HG03175 (cell line): ENCODE results near the gene USP17L15.
"Not testable (repeated sequence)": the region's sequence is repeated elsewhere in the genome, so short reads cannot be mapped to it uniquely, and the experiment has no call there.

Experiments
- ATAC-seq: cut with Tn5 transposase; IDR thresholded peaks from one replicate; pipeline ENCODE4 v1.9.1; 2021; ENCODE audit warnings: mild to moderate bottlenecking, moderate library complexity; ENCODE audit not compliant: unreplicated experiment

USP17L15 gene, protein sequence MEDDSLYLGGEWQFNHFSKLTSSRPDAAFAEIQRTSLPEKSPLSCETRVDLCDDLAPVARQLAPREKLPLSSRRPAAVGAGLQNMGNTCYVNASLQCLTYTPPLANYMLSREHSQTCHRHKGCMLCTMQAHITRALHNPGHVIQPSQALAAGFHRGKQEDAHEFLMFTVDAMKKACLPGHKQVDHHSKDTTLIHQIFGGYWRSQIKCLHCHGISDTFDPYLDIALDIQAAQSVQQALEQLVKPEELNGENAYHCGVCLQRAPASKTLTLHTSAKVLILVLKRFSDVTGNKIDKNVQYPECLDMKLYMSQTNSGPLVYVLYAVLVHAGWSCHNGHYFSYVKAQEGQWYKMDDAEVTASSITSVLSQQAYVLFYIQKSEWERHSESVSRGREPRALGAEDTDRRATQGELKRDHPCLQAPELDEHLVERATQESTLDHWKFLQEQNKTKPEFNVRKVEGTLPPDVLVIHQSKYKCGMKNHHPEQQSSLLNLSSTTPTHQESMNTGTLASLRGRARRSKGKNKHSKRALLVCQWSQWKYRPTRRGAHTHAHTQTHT

DNA sequence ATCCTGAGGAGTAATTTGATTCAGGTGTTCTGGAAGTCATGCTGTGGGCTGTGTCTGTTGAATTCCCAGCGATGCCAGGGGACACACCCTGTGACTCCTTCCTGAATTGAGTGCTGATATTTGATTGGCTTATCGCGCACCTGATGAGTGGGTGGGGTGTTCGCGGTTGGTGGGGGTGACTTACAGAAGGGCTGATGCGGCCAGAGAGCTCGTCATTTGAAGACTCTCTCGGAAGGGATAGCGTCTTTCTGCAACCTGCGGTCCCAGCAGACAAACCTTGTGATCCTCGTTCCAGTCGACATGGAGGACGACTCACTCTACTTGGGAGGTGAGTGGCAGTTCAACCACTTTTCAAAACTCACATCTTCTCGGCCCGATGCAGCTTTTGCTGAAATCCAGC, at the start of gene USP17L15:
Gene USP17L15, plus strand, starts transcription at position 301 of the 400 bp plus-strand sequence. Its CDS starts 0 bp downstream, at position 301.
- ATAC-seq = not testable (repeated sequence)

DNA sequence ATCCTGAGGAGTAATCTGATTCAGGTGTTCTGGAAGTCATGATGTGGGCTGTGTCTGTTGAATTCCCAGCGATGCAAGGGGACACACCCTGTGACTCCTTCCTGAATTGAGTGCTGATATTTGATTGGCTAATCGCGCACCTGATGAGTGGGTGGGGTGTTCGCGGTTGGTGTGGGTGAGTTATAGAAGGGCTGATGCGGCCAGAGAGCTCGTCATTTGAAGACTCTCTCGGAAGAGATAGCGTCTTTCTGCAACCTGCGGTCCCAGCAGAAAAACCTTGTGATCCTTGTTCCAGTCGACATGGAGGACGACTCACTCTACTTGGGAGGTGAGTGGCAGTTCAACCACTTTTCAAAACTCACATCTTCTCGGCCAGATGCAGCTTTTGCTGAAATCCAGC, 23.8 kb upstream of the USP17L15 start, which contains the start of gene USP17L10:
Gene USP17L10, plus strand, starts transcription at position 301 of the 400 bp plus-strand sequence. Its CDS starts 0 bp downstream, at position 301.
- ATAC-seq = not testable (repeated sequence)

DNA sequence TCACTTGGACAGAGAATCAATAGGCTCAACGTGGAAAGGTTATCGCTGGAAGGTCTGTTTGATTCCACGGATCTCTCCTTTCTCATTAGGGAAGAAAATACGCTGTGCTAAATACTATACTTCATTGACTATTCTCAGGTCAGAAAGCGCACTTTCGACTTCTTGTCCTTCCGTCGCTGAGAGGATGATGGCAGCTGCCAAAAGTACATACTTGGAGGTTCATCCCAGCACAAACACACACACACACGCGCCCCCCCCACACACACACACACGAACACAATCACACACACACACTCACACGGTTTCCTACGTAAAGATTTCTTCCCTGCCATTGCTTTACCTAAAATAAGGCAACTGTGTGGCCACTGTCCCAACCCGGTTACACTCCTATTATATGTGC, 19.5 kb upstream of the USP17L15 start:
- ATAC-seq = not testable (repeated sequence)

DNA sequence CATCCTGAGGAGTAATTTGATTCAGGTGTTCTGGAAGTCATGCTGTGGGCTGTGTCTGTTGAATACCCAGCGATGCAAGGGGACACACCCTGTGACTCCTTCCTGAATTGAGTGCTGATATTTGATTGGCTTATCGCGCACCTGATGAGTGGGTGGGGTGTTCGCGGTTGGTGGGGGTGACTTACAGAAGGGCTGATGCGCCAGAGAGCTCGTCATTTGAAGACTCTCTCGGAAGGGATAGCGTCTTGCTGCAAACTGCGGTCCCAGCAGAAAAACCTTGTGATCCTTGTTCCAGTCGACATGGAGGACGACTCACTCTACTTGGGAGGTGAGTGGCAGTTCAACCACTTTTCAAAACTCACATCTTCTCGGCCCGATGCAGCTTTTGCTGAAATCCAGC, 19.1 kb upstream of the USP17L15 start, which contains the start of gene USP17L11:
Gene USP17L11, plus strand, starts transcription at position 301 of the 400 bp plus-strand sequence. Its CDS starts 0 bp downstream, at position 301.
- not testable (repeated sequence) for ATAC-seq

DNA sequence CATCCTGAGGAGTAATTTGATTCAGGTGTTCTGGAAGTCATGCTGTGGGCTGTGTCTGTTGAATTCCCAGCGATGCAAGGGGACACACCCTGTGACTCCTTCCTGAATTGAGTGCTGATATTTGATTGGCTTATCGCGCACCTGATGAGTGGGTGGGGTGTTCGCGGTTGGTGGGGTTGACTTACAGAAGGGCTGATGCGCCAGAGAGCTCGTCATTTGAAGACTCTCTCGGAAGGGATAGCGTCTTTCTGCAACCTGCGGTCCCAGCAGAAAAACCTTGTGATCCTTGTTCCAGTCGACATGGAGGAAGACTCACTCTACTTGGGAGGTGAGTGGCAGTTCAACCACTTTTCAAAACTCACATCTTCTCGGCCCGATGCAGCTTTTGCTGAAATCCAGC, 14.3 kb upstream of the USP17L15 start, which contains the start of gene USP17L12:
Gene USP17L12, plus strand, starts transcription at position 301 of the 400 bp plus-strand sequence. Its CDS starts 0 bp downstream, at position 301.
- ATAC-seq = not testable (repeated sequence)

DNA sequence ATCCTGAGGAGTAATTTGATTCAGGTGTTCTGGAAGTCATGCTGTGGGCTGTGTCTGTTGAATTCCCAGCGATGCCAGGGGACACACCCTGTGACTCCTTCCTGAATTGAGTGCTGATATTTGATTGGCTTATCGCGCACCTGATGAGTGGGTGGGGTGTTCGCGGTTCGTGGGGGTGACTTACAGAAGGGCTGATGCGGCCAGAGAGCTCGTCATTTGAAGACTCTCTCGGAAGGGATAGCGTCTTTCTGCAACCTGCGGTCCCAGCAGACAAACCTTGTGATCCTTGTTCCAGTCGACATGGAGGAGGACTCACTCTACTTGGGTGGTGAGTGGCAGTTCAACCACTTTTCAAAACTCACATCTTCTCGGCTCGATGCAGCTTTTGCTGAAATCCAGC, 9.6 kb upstream of the USP17L15 start, which contains the start of gene USP17L13:
Gene USP17L13, plus strand, starts transcription at position 301 of the 400 bp plus-strand sequence. Its CDS starts 0 bp downstream, at position 301.
- not testable (repeated sequence) for ATAC-seq

DNA sequence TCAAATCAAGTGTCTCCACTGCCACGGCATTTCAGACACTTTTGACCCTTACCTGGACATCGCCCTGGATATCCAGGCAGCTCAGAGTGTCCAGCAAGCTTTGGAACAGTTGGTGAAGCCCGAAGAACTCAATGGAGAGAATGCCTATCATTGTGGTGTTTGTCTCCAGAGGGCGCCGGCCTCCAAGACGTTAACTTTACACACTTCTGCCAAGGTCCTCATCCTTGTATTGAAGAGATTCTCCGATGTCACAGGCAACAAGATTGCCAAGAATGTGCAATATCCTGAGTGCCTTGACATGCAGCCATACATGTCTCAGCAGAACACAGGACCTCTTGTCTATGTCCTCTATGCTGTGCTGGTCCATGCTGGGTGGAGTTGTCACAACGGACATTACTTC, 3.9 kb upstream of the USP17L15 start:
- not testable (repeated sequence) for ATAC-seq

DNA sequence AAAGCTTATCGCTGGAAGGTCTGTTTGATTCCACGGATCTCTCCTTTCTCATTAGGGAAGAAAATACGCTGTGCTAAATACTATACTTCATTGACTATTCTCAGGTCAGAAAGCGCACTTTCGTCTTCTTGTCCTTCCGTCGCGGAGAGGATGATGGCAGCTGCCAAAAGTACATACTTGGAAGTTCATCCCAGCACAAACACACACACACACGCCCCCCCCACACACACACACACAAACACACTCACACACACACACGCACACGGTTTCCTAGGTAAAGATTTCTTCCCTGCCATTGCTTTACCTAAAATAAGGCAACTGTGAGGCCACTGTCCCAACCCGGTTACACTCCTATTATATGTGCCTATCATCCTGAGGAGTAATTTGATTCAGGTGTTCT, 4.3 kb downstream of the USP17L15 start:
- not testable (repeated sequence) for ATAC-seq

DNA sequence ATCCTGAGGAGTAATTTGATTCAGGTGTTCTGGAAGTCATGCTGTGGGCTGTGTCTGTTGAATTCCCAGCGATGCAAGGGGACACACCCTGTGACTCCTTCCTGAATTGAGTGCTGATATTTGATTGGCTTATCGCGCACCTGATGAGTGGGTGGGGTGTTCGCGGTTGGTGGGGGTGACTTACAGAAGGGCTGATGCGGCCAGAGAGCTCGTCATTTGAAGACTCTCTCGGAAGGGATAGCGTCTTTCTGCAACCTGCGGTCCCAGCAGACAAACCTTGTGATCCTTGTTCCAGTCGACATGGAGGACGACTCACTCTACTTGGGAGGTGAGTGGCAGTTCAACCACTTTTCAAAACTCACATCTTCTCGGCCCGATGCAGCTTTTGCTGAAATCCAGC, 9.4 kb downstream of the USP17L15 start, which contains the start of gene USP17L17:
Gene USP17L17, plus strand, starts transcription at position 301 of the 400 bp plus-strand sequence. Its CDS starts 0 bp downstream, at position 301.
- not testable (repeated sequence) for ATAC-seq

DNA sequence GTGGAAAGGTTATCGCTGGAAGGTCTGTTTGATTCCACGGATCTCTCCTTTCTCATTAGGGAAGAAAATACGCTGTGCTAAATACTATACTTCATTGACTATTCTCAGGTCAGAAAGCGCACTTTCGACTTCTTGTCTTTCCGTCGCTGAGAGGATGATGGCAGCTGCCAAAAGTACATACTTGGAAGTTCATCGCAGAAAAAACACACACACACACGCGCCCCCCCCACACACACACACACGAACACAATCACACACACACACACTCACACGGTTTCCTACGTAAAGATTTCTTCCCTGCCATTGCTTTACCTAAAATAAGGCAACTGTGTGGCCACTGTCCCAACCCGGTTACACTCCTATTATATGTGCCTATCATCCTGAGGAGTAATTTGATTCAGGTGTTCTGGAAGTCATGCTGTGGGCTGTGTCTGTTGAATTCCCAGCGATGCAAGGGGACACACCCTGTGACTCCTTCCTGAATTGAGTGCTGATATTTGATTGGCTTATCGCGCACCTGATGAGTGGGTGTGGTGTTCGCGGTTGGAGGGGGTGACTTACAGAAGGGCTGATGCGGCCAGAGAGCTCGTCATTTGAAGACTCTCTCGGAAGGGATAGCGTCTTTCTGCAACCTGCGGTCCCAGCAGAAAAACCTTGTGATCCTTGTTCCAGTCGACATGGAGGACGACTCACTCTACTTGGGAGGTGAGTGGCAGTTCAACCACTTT, 13.9 kb downstream of the USP17L15 start, which contains the start of gene USP17L18:
Gene USP17L18, plus strand, starts transcription at position 678 of the 728 bp plus-strand sequence. Its CDS starts 0 bp downstream, at position 678.
- not testable (repeated sequence) for ATAC-seq

DNA sequence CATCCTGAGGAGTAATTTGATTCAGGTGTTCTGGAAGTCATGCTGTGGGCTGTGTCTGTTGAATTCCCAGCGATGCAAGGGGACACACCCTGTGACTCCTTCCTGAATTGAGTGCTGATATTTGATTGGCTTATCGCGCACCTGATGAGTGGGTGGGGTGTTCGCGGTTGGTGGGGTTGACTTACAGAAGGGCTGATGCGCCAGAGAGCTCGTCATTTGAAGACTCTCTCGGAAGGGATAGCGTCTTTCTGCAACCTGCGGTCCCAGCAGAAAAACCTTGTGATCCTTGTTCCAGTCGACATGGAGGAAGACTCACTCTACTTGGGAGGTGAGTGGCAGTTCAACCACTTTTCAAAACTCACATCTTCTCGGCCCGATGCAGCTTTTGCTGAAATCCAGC, 18.9 kb downstream of the USP17L15 start, which contains the start of gene USP17L19:
Gene USP17L19, plus strand, starts transcription at position 301 of the 400 bp plus-strand sequence. Its CDS starts 0 bp downstream, at position 301.
- not testable (repeated sequence) for ATAC-seq

DNA sequence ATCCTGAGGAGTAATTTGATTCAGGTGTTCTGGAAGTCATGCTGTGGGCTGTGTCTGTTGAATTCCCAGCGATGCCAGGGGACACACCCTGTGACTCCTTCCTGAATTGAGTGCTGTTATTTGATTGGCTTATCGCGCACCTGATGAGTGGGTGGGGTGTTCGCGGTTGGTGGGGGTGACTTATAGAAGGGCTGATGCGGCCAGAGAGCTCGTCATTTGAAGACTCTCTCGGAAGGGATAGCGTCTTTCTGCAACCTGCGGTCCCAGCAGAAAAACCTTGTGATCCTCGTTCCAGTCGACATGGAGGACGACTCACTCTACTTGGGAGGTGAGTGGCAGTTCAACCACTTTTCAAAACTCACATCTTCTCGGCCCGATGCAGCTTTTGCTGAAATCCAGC, 23.6 kb downstream of the USP17L15 start, which contains the start of gene USP17L20:
Gene USP17L20, plus strand, starts transcription at position 301 of the 400 bp plus-strand sequence. Its CDS starts 0 bp downstream, at position 301.
- not testable (repeated sequence) for ATAC-seq

DNA sequence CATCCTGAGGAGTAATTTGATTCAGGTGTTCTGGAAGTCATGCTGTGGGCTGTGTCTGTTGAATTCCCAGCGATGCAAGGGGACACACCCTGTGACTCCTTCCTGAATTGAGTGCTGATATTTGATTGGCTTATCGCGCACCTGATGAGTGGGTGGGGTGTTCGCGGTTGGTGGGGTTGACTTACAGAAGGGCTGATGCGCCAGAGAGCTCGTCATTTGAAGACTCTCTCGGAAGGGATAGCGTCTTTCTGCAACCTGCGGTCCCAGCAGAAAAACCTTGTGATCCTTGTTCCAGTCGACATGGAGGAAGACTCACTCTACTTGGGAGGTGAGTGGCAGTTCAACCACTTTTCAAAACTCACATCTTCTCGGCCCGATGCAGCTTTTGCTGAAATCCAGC, 28.4 kb downstream of the USP17L15 start, which contains the start of gene USP17L21:
Gene USP17L21, plus strand, starts transcription at position 301 of the 400 bp plus-strand sequence. Its CDS starts 0 bp downstream, at position 301.
- ATAC-seq = not testable (repeated sequence)

DNA sequence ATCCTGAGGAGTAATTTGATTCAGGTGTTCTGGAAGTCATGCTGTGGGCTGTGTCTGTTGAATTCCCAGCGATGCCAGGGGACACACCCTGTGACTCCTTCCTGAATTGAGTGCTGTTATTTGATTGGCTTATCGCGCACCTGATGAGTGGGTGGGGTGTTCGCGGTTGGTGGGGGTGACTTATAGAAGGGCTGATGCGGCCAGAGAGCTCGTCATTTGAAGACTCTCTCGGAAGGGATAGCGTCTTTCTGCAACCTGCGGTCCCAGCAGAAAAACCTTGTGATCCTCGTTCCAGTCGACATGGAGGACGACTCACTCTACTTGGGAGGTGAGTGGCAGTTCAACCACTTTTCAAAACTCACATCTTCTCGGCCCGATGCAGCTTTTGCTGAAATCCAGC, 33.1 kb downstream of the USP17L15 start, which contains the start of gene USP17L22:
Gene USP17L22, plus strand, starts transcription at position 301 of the 400 bp plus-strand sequence. Its CDS starts 0 bp downstream, at position 301.
- not testable (repeated sequence) for ATAC-seq

DNA sequence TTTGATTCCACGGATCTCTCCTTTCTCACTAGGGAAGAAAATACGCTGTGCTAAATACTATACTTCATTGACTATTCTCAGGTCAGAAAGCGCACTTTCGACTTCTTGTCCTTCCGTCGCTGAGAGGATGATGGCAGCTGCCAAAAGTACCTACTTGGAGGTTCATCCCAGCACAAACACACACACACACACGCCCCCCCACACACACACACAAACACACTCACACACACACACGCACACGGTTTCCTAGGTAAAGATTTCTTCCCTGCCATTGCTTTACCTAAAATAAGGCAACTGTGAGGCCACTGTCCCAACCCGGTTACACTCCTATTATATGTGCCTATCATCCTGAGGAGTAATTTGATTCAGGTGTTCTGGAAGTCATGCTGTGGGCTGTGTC, 37.5 kb downstream of the USP17L15 start:
- ATAC-seq = not testable (repeated sequence)
